ENCODE measurements around the gene CA5A. TPM values are rescaled to one million over a fixed set of nuclear protein-coding genes. Genes with fewer than 3 reads are reported as not detected.

Gene CA5A
- total RNA-seq, 1 experiment from 2014 or later: 1.7 TPM

GRCh38 chr16:87949071-87949744 lies 12.9 kb upstream of the CA5A start:
- no peaks in the 10 kb centered on the region; the same call in 1 of the 2 replicates for H3K36me3 ChIP-seq (ENCODE audit: control insufficient read depth, insufficient read depth, low read length)
- Mint-ChIP-seq H3K9me3 (ENCODE audit: unreplicated experiment) (no peaks in the 10 kb centered on the region), H3K36me3 (ENCODE audit: insufficient read depth, unreplicated experiment) (peaks cover 36% of the 10 kb centered on the region), H3K27me3 (ENCODE audit: insufficient read depth, unreplicated experiment) (peaks cover 2% of the 10 kb centered on the region), H3K4me1 (ENCODE audit: low read depth, unreplicated experiment) (peaks cover 49% of the 10 kb centered on the region), H3K27ac (ENCODE audit: unreplicated experiment) (peak overlapping the region; percentile 100), H3K4me3 (ENCODE audit: unreplicated experiment) (peak overlapping the region; percentile 93)
- intact Hi-C loops (cut with micrococcal nuclease; ENCODE audit: unreplicated experiment): loop anchor here (5.0 kb wide), 1 partner anchor 97 kb away; no protein-coding TSS in a partner anchor
- BruUV-seq (replicated peaks): no TSS peak
- peaks cover 49% of the 10 kb centered on the region for H3K4me1 ChIP-seq
- TF ChIP-seq, protein P1, sequence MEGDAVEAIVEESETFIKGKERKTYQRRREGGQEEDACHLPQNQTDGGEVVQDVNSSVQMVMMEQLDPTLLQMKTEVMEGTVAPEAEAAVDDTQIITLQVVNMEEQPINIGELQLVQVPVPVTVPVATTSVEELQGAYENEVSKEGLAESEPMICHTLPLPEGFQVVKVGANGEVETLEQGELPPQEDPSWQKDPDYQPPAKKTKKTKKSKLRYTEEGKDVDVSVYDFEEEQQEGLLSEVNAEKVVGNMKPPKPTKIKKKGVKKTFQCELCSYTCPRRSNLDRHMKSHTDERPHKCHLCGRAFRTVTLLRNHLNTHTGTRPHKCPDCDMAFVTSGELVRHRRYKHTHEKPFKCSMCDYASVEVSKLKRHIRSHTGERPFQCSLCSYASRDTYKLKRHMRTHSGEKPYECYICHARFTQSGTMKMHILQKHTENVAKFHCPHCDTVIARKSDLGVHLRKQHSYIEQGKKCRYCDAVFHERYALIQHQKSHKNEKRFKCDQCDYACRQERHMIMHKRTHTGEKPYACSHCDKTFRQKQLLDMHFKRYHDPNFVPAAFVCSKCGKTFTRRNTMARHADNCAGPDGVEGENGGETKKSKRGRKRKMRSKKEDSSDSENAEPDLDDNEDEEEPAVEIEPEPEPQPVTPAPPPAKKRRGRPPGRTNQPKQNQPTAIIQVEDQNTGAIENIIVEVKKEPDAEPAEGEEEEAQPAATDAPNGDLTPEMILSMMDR (IDR thresholded peaks at IDR 0.05; ENCODE audit: insufficient read depth in 1 of 2, low read depth in 1 of 2, low read length in 1 of 2, severe bottlenecking in 1 of 2, unreplicated experiment in 1 of 2): no peak
- H3K27me3 ChIP-seq (replicated peaks; ENCODE audit: control insufficient read depth, insufficient read depth, low read length): no peaks in the 10 kb centered on the region
- H3K4me3 ChIP-seq (ENCODE audit: low read depth, low read length): peak overlapping the region; percentile 39
- DNase-seq: peak; percentile 72 to 88
- H3K9me3 ChIP-seq: no peaks in the 10 kb centered on the region
- CTCF ChIA-PET: interaction anchor here (0.6 to 1.2 kb wide), 3 partner anchors 18 to 78 kb away, joined by 3 to 5 read pairs (median 4); no protein-coding TSS in a partner anchor
- POLR2A ChIA-PET: interaction anchor here (0.6 to 0.7 kb wide), 2 partner anchors 77 to 172 kb away, joined by 6 to 8 read pairs; no protein-coding TSS in a partner anchor

- H3K9me3 ChIP-seq: no peaks in the 10 kb centered on the region
- H3K9me3 Mint-ChIP-seq (ENCODE audit: unreplicated experiment): no peaks in the 10 kb centered on the region
- H3K27me3 ChIP-seq (replicated peaks; ENCODE audit: control insufficient read depth, insufficient read depth, low read length): no peaks in the 10 kb centered on the region
- no peaks in the 10 kb centered on the region; the same call in 1 of the 2 replicates for H3K36me3 ChIP-seq (ENCODE audit: control insufficient read depth, insufficient read depth, low read length)
- peaks cover 49% of the 10 kb centered on the region for H3K4me1 ChIP-seq
- intact Hi-C loops (cut with micrococcal nuclease; ENCODE audit: unreplicated experiment): loop anchor here (5.0 kb wide), 1 partner anchor 96 kb away; no protein-coding TSS in a partner anchor
- peaks cover 45% of the 10 kb centered on the region for H3K4me1 Mint-ChIP-seq (ENCODE audit: low read depth, unreplicated experiment)
- H3K27ac Mint-ChIP-seq (ENCODE audit: unreplicated experiment): peak overlapping the region; percentile 100
- H3K27me3 Mint-ChIP-seq (ENCODE audit: insufficient read depth, unreplicated experiment): peaks cover 2% of the 10 kb centered on the region
- BruUV-seq (replicated peaks): no TSS peak
- peak overlapping the region; percentile 93 for H3K4me3 Mint-ChIP-seq (ENCODE audit: unreplicated experiment)
- POLR2A ChIA-PET: interaction anchor here (0.7 kb wide), 1 partner anchor 76 kb away, joined by 6 read pairs; no protein-coding TSS in a partner anchor
- peaks cover 36% of the 10 kb centered on the region for H3K36me3 Mint-ChIP-seq (ENCODE audit: insufficient read depth, unreplicated experiment)
- no peak overlapping the region for H3K4me3 ChIP-seq (ENCODE audit: low read depth, low read length)
- no peak for DNase-seq
- CTCF ChIA-PET: no interaction called here
- TF ChIP-seq, protein P1 (IDR thresholded peaks at IDR 0.05; ENCODE audit: insufficient read depth in 1 of 2, low read depth in 1 of 2, low read length in 1 of 2, severe bottlenecking in 1 of 2, unreplicated experiment in 1 of 2): no peak
These were observed 12.4 kb upstream of the CA5A start for GRCh38 chr16:87948735-87949070.

GRCh38 chr16:87948119-87948545 lies 11.8 kb upstream of the CA5A start:
- H3K4me1 ChIP-seq: peaks cover 49% of the 10 kb centered on the region
- Mint-ChIP-seq H3K27me3 (ENCODE audit: insufficient read depth, unreplicated experiment) (peaks cover 2% of the 10 kb centered on the region), H3K36me3 (ENCODE audit: insufficient read depth, unreplicated experiment) (peaks cover 36% of the 10 kb centered on the region), H3K9me3 (ENCODE audit: unreplicated experiment) (no peaks in the 10 kb centered on the region), H3K27ac (ENCODE audit: unreplicated experiment) (peak overlapping the region; percentile 100), H3K4me3 (ENCODE audit: unreplicated experiment) (peak overlapping the region; percentile 30), H3K4me1 (ENCODE audit: low read depth, unreplicated experiment) (peaks cover 39% of the 10 kb centered on the region)
- TF ChIP-seq, protein P1 (IDR thresholded peaks at IDR 0.05; ENCODE audit: insufficient read depth in 1 of 2, low read depth in 1 of 2, low read length in 1 of 2, severe bottlenecking in 1 of 2, unreplicated experiment in 1 of 2): no peak
- no peak overlapping the region for H3K4me3 ChIP-seq (ENCODE audit: low read depth, low read length)
- ChIA-PET POLR2A (no interaction called here), CTCF (no interaction called here)
- DNase-seq: no peak
- no TSS peak for BruUV-seq (replicated peaks)
- intact Hi-C loops (cut with micrococcal nuclease; ENCODE audit: unreplicated experiment): loop anchor here (5.0 kb wide), 1 partner anchor 96 kb away; no protein-coding TSS in a partner anchor
- H3K9me3 ChIP-seq: no peaks in the 10 kb centered on the region
- no peaks in the 10 kb centered on the region for H3K36me3 ChIP-seq (ENCODE audit: control insufficient read depth, insufficient read depth, low read length)
- H3K27me3 ChIP-seq (replicated peaks; ENCODE audit: control insufficient read depth, insufficient read depth, low read length): no peaks in the 10 kb centered on the region
